ENCODE measurements around the gene UBA52. TPM values are rescaled to one million over a fixed set of nuclear protein-coding genes. Genes with fewer than 3 reads are reported as not detected.

UBA52 gene
- total and polyA plus RNA-seq, 2 of the 8 experiments (the other 6 are each of a cell fraction or from before 2014, with no cell fraction given), result 1,340 to 5,409 TPM

- H3K4ac ChIP-seq (replicated peaks; ENCODE audit: insufficient read length, low read depth, low read length), result no peak overlapping the region
- POLR2A ChIA-PET (ENCODE audit: partially characterized antibody), result interaction anchor here (0.8 to 3.8 kb wide), 9 partner anchors 9 to 105 kb away, joined by 3 to 72 read pairs (median 5); partner anchors contain the start of genes FKBP8, KXD1 and REX1BD
- H3K4me3 ChIP-seq (ENCODE audit: extremely low read depth in 1 of 4, insufficient read depth in 2 of 4, low read depth in 3 of 4, low read length in 4 of 4), result no peak overlapping the region
- peaks cover 9 to 27% of the 10 kb centered on the region in 2 experiments for H4K20me1 ChIP-seq (replicated peaks in 1 of 2; ENCODE audit: control insufficient read depth in 1 of 2, insufficient read depth in 2 of 2, low read length in 2 of 2)
- H3K23ac ChIP-seq (ENCODE audit: insufficient read length), result no peak overlapping the region
- peaks cover 8% of the 10 kb centered on the region for H3K23me2 ChIP-seq (ENCODE audit: low read depth, low read length)
- no peak overlapping the region for H3K9ac ChIP-seq (replicated peaks in 1 of 4; ENCODE audit: extremely low read depth in 1 of 4, low read depth in 3 of 4, low read length in 3 of 4)
- peaks cover 16 to 44% (median 32%) of the 10 kb centered on the region in 4 experiments for H3K36me3 ChIP-seq (ENCODE audit: control insufficient read depth in 2 of 4, insufficient read depth in 4 of 4, low read length in 3 of 4)
- 0 out of 2 replicates have a peak, but pooled peaks have one; percentile 19 for TF ChIP-seq POLR2AphosphoS5 (IDR thresholded peaks at IDR 0.05; ENCODE audit: low read depth, low read length)
- 0 out of 3 replicates have a peak, but pooled peaks of 1 of the 2 experiments have one; percentile 9 for TF ChIP-seq POLR2A (IDR thresholded peaks at IDR 0.05; ENCODE audit: control extremely low read depth in 1 of 2, low read depth in 2 of 2, low read length in 2 of 2)
- TF ChIP-seq CTBP2 (IDR thresholded peaks at IDR 0.05; ENCODE audit: borderline replicate concordance, insufficient read depth, insufficient read length, low read length), result no peak
- H3K27me3 ChIP-seq (replicated peaks in 1 of 4; ENCODE audit: control insufficient read depth in 3 of 4, extremely low read depth in 1 of 4, insufficient read depth in 3 of 4, low read length in 3 of 4), result no peaks in the 10 kb centered on the region
- H4K91ac ChIP-seq (replicated peaks; ENCODE audit: insufficient read length, low read length), result no peak overlapping the region
- no peak overlapping the region for H2BK20ac ChIP-seq (ENCODE audit: low read length)
- FAIRE-seq, result no peak
- CTCF ChIA-PET (ENCODE audit: partially characterized antibody), result interaction anchor here (0.6 to 1.3 kb wide), 5 partner anchors 9 to 157 kb away, joined by 3 to 4 read pairs (median 3); no protein-coding TSS in a partner anchor
- no peak overlapping the region for H4K5ac ChIP-seq (ENCODE audit: insufficient read length, low read depth, low read length)
- no peak overlapping the region for H2BK120ac ChIP-seq (replicated peaks; ENCODE audit: low read depth, low read length)
- H2BK5ac ChIP-seq (ENCODE audit: low read depth, low read length), result no peak overlapping the region
- H3K4me2 ChIP-seq (ENCODE audit: insufficient read depth in 1 of 2, low read depth in 2 of 2, low read length in 2 of 2), result no peak overlapping the region
- H3K14ac ChIP-seq (ENCODE audit: insufficient read length), result no peak overlapping the region
- H3K56ac ChIP-seq (replicated peaks; ENCODE audit: insufficient read length, low read depth, low read length), result no peak overlapping the region
- peaks cover 13% of the 10 kb centered on the region for H3K79me1 ChIP-seq (ENCODE audit: low read depth, low read length)
- no peak overlapping the region for H2AFZ ChIP-seq (ENCODE audit: low read length)
- H3K79me2 ChIP-seq (ENCODE audit: control insufficient read depth in 1 of 2, insufficient read depth in 2 of 2, low read length in 2 of 2), result peaks cover 12 to 20% of the 10 kb centered on the region in 2 experiments
- H4K8ac ChIP-seq (ENCODE audit: extremely low read depth, insufficient read depth, low read length), result no peak overlapping the region
- no peak overlapping the region for H3K27ac ChIP-seq (ENCODE audit: low read depth, low read length)
- no peak for DNase-seq (ENCODE audit: low read depth in 1 of 2, low spot score in 2 of 2)
- H2BK12ac ChIP-seq (ENCODE audit: low read depth, low read length), result no peak overlapping the region
- no peak overlapping the region for H2AK5ac ChIP-seq (ENCODE audit: low read depth, low read length)
- H3K4me1 ChIP-seq (replicated peaks in 1 of 4; ENCODE audit: control insufficient read depth in 3 of 4, insufficient read depth in 4 of 4, low read length in 3 of 4), result peaks cover 0 to 9% (median 6%) of the 10 kb centered on the region in 4 experiments; a peak in 6 of 7 replicates
- H2BK15ac ChIP-seq (ENCODE audit: low read length), result no peak overlapping the region
- H3K9me3 ChIP-seq (ENCODE audit: insufficient read depth in 2 of 2, low read depth in 1 of 2, low read length in 1 of 2), result no peaks in the 10 kb centered on the region
- H3K18ac ChIP-seq (ENCODE audit: extremely low read depth, low read length), result no peak overlapping the region
- 98% methylated on average over 7 of the region's 8 CpGs; no CpG with 5 or more reads in 1 of the 2 experiments for WGBS, 2 experiments (ENCODE audit: extremely low coverage in 1 of 2, insufficient coverage in 1 of 2, insufficient read length in 1 of 2, insufficient replicate concordance in 2 of 2, low coverage in 1 of 2, low lambda C conversion rate in 2 of 2, missing lambda C conversion rate in 1 of 2)
Measured at GRCh38 chr19:18576383-18576782, 4.7 kb downstream of the UBA52 start.
